Embryonic facial prominence (tissue), 1 donor: ENCODE measurements around the gene ANKDD1B.
"Not testable (repeated sequence)": the region's sequence is repeated elsewhere in the genome, so short reads cannot be mapped to it uniquely, and the experiment has no call there.

Experiments used
- DNase-seq: peaks from one replicate; pipeline ENCODE4 v3.0.0-alpha.2; 2016; ENCODE audit errors: extremely low spot score

ANKDD1B gene

DNA sequence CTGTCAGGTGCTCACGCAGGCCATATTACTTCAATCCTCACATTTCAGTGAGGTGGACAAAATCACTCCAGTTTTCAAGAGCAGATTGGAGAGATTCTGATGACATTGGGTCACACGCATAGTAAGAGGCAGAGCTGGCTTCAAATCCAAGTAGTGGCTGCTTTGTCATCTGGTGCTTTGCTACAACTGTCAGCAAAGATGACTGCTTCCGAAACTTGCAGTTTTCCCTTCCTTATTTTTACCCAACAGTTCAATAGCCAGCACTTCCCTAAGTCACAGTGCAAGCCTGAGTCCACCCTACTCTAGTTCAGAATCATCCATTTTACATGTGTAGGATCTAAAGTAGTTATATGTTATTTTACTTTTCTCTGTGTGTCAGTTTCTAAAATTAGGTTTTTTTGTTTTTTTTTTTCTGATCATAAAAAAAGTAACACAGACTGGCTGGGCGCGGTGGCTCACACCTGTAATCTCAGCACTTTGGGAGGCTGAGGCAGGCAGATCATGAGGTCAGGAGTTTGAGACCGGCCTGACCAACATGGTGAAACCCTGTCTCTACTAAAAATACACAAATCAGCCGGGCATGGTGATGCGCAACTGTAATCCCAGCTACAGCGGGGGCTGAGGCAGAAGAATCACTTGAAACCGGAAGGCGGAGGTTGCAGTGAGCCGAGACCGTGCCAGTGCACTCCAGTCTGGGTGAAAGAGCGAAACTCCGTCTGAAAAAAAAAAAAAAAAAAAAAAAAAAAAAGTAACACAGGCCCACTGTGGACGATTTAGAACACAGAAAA lies 49.6 kb downstream of the ANKDD1B start:
- DNase-seq, result no peak

DNA sequence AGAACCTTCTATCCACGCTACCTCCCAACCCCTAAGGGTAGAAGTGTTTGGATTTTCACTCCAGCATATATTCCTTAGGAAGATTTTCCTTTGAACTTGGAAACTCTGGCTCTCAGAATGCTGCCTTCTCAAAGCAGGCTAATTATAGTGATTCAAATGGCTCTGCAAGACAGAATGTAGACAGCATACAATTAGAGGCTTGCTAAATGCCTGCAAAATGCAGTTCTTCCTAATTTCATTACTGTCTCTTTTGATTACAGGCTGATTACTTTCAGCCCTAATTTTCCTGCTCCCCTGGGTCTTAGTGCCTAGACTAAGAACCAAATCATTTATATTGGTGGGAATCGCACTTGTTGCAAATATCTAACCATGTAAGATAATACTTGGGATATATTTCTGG lies 50.8 kb downstream of the ANKDD1B start:
- DNase-seq, result no peak

DNA sequence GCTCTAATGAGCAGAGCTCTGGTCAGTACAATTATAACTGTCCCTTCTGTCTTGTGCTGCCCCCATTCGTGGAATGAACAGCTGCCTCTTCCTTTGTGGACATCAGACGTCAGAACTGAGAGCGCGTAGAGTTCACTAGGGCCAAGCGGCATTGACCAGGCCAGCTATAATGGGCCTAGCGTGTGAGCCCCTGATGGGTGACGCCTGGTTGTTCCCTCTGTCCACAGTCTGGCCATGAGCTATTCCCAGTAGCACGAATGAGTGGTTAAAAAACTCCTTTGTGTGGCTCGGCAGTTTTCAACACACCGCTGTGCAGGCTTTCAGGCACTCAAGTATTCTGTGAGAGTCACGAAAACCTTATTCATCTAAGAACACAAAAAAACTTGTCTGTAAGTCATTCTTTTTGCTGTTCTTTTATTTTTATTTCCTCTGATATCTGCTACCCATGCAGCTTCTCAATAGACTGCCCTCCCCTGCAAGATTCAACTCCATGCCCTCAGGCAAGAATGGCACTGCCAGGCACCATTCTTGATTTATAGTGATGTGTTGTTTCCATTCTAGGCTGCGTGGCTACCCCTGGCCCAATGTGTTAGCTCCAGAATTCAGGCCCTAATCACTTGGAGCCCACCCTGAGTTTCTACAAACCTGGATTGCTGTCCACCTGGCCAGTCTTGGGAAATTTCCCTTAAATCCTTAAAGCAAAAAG lies 52.5 kb downstream of the ANKDD1B start:
- no peak for DNase-seq

DNA sequence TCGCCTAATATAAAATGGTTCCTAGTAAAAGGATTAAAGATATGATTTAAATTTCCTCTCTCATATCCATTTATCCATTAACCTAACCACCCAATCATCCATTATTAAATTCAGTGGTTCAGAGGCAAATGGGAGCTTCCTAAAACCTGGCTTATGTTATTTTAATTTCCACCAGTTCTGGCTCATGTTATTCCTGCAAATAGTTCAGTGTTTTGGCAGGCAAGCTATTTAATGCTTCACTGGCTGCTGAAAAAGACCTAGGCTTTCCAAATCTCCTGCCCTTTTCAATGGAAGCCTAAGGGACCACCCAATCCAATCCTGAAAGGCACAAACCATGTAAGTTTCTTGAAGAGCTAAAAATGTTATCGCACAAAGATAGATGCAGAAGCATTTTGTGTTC lies 53.7 kb downstream of the ANKDD1B start:
- no peak for DNase-seq

DNA sequence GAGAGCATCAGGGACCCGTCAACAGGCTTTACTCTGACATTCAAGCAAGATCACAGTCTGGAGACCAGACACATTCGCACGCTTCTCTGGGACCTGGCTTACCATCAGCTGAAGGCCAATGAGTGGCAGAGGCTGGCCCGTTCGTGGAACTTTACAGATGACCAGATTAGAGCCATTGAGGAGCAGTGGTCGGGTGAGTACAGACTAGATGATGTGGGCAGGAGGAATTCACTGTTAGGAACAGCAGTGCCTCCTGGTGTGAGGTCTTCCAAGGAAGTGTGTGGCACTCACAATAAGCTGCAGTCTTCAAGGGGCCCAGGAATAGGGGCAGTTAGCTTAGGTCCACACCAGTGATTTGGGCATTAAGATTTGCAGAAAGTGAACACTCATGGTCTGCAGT lies 55.5 kb downstream of the ANKDD1B start:
- DNase-seq, result no peak

DNA sequence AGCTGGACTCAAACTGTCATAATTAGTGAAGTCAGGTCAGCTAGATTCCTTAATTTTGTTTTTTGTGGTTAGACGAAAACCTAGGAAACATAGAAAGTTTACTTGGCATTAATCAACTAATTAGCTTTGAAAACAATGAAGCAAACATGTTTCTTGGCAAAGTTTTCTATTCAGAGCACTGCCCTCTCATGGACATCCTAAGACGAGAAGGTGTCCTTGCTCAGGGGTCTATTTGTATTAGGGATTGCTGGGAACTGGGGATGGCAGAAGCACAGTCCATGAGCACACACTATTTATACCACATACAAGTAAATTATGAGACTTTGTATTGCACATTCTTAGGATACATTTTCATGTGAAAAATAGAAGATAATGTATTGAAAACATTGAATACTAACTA lies 56.3 kb downstream of the ANKDD1B start:
- DNase-seq, result no peak

DNA sequence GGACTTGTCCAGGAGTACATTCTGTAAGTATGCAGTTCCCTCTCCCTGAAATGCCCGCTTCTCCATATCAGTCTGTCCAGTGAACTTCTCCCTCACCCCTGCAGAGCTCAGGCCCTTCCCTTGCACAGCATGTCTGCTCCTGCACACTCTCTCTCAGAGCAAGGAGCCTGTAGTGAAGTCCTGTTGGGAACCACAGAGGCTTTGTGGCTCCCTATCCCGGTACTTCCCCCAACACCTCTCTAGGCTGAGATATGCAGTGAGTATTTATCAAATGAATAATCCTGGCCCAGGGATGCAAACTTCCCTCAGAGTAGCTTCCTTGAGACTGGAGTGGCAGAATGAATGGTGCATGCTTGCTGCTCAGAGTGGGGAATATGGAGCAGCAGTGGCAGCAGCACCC lies 57.2 kb downstream of the ANKDD1B start:
- DNase-seq, result no peak

DNA sequence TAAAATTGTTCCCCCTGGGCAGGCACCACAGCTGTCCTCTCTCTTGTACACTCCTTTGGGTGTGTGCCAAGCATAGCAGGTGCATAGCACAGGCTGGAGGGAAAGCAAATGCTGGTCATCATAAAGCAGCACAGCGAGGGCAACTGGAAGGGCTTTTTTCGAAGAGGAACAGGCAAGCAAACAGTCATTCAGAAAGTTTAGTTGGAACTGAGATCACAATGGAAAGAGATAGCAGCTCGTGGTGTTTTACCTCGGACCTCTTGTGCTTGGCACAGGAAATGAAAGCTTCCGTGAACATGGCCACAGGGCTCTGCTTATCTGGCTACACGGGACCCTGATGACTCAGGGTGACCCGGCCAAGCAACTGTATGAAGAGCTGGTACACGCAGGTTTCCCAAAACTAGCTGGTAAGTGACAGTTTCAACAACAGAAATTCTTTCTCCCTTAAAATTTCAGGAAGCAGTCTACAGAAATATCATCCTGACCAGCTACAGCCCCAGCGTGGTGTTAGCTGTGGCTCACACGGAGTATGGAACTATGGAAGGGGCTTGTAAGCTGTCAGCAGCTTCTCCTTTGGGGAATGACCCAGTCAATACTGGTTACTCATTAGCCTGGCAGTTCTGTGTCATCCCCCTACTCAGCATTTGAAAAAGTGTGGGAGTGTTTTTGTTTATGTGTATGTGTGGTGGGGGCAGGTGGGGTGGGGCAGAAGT lies 57.9 kb downstream of the ANKDD1B start:
- no peak for DNase-seq

DNA sequence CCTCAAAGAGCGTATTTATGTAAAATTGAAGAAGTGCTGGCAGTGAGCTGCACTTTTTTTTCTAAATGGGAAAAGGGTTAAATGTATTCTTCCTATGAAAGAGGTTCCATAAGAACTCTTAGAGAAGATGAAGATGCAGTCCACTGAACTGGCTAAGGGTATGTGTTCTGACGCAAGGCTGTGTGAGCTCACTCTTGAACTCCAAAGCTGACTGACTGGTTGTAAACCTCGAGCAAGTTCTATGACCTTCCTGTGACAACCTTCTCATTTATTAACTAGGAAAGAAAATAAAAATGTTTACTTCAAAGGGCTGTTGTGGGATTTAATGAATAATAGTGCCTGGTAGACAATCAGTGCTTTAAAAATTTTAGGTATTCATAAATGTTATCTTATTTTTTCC lies 59.3 kb downstream of the ANKDD1B start:
- DNase-seq, result no peak

DNA sequence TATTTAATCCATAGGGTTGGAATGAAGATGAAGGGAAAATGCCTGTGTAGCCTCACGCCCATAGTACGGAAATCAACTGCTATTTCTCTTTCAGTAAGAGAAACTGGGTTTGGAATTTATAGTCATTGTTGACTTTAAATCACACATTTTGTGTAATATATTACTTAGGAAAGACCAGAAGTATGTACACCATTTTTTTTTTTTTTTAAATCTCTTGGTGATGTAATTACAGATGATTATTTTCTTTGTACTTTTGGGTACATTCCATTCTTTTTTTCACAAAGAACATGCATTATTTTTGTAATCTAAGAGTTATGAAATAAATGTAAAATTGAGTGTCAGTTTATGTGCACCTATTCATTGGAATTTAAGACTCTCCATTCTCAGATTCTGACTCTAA lies 60.3 kb downstream of the ANKDD1B start:
- no peak for DNase-seq

DNA sequence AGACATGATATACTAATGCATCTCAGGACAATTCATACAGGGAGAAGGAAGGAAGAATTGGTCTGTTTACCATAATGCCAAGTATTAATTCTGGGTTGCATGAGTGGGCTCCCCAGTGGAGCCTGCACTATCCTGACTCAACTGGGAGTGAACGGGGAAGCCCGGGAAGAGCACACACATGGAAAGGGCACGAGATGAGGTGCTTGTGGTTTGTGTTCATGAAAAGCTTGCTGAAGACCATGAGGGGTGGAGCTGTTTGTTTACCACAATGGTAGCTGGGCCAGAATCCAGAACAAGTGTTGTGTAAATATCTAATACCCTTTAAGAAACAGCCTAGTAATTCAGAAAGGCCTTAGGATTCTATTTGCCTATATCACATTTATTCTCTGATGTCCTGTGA lies 61.4 kb downstream of the ANKDD1B start:
- DNase-seq, result no peak

DNA sequence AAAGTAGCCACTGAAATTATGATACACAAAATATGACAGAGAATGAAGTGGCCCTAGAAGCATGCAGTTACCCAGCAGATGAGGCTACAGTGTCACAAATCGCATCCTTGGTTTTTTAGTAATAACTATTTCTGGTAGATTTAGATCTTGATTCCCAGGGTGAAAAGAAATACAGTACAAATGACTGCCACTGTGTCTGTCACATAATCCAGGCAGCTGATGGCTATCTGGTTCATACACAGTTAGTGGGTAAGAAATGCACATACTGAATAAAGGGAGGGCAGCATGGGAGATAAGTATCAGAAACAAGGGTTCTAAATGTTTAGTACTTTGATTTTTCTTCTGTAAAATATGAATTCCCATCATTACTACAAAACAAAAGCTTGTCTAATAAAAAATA lies 64.5 kb downstream of the ANKDD1B start:
- no peak for DNase-seq

DNA sequence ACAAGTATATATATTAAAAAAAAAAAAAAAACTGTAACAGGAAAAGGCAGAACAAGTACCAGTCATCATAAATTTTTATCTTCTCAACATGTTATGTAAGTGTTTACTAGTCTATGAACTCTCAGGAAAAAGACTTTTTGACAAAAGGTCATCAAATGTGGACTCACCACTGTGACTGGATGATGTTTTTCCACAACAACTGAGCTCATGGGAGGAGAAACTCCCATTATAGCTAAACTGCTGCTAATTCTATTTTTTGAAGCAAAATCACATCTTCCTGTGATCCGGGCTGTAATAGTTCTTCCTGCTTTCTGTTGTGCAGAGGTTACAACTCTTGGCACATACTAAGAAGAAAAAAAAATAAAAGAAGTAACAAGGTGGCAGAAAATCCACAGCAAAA lies 66.4 kb downstream of the ANKDD1B start:
- DNase-seq, result no peak

DNA sequence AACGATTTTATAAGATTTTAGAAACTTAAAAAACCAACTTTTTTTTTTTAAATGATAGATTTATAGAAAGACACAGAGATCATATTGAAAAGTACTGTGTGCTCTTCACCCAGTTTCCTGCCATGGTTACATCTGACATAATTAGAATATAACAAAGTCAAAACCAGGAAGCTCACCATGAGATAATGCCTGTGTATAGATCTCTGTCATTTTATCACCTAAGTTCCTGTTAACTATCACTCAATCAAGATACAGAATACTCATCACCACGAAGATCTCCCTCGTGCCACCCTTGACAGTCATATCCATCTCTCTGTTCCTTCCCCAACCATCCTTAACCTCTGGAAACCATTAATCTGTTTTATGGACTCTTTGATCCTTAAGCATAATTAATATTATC lies 66.9 kb downstream of the ANKDD1B start:
- DNase-seq, result no peak

DNA sequence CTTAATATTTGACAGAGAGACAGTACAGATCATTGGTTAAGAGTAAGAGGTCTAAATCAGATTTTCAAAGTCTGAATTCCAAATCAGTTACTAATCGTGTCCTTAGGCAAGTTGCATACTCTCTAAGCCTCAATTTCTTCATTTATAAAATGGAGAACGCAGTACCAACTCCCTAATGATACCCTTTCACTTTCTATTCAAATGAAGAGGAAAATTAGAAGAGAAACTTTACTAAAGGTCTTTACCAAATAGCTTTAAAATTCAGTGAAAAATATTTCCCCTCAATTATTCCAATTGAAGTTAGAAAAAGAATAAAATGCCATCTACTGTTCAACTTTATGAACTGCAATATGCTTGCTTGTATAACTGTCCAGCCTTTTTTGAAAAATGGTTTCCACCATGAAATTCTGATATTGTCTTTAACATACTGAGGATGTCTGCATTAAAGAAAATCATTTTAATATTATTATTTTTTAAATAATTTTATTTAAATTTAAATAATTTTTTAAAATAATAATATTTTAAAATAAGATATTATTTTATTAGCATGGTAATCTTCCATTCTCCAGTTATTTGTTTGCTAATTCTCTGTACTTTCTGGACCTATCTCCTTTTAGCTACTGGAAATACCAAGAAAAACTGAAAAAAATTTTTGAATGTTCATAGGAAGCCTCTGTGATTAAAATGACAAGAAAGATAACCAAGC lies 70.0 kb downstream of the ANKDD1B start:
- peak; percentile 11 for DNase-seq

DNA sequence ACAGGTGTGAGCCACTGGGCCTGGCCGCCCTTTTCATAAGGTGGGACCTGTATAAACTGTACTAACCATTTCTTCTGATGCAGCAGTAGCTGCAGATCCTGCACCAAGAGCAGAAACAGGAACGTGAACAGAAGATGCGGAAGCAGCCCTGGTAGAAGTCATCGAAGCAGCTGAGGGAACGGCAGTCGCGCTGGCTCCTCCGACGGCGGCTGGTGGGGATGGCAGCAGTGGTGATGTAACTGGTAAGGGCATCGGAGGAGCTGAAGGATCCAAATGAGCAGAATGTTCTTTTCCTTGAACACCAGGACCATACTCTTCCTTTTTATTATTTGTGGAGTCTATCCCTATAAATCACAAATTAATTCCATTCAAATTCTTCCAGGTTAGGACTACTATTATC lies 73.9 kb downstream of the ANKDD1B start:
- DNase-seq, result no peak

DNA sequence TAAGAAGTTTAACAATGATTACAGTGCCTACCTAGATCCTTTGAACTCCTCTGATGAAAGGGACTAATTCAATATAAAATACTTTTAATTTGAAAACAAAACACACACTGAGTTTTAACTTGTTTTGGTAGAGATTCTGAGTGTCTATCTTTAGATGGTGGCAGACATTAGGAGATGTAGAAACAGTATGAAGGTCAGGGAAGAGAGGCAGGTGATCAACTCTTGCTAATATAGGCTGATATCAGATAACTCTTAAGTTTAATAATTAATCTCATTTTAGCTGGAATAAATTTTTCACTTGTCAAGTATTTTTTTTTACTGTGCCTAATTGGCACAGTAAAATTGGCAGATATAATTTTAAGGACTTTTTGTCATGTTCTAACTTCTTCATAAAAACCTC lies 75.2 kb downstream of the ANKDD1B start:
- DNase-seq, result no peak

DNA sequence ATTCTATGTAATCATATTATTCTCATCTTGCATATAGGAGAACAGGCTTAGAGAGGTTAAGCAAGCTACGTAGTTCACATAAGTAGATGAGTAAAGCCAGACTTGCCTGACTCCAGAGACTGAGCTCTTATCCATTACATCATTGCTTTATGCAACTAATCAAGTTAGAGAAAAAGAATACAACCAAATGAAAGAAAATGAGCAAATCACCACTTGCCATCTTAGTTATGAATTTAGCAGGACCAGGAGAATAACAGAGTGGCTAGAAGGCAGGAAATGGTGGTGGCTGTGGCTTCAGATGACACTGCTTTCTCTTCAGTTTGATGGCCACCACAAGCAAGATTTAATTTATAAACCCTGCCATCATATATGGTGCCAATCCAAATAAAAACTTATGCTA lies 79.4 kb downstream of the ANKDD1B start:
- no peak for DNase-seq

DNA sequence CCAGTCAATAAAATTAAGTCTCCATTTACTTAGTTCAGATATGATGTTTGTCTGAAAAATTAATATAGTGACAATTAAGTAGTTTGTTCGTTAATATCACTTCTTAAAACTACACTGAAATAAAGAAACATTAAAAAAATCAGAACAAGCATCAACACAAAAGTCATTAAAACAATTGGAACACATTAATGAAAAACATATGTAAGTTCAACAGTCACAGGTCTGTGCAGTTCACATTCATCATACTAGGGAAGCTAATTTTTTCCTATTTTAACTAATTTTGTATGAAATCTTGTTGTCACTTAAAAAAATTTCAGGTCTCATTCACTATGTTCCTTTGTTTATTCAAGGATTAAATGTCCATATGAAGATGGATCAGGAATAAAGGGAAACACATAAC lies 83.5 kb downstream of the ANKDD1B start:
- no peak for DNase-seq

DNA sequence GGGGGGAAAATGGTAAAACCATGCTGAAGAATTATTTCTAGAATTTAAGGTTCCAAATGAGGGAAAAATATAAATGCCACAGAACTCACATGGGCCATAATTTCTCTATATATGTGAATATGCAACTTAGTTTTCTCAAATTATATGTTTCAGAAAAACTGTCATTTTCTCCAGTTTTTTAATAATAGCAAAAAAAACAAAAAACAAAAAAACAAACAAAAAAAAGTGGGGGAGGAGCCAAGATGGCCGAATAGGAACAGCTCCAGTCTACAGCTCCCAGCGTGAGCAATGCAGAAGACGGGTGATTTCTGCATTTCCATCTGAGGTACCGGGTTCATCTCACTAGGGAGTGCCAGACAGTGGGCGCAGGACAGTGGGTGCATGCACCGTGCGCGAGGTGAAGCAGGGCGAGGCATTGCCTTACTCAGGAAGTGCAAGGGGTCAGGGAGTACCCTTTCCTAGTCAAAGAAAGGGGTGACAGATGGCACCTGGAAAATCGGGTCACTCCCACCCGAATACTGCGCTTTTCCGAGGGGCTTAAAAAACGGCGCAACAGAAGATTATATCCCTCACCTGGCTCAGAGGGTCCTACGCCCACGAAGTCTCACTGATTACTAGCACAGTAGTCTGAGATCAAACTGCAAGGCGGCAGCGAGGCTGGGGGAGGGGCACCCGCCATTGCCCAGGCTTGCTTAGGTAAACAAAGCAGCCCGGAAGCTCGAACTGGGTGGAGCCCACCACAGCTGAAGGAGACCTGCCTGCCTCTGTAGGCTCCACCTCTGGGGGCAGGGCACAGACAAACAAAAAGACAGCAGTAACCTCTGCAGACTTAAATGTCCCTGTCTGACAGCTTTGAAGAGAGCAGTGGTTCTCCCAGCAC lies 84.5 kb downstream of the ANKDD1B start:
- not testable (repeated sequence) for DNase-seq

DNA sequence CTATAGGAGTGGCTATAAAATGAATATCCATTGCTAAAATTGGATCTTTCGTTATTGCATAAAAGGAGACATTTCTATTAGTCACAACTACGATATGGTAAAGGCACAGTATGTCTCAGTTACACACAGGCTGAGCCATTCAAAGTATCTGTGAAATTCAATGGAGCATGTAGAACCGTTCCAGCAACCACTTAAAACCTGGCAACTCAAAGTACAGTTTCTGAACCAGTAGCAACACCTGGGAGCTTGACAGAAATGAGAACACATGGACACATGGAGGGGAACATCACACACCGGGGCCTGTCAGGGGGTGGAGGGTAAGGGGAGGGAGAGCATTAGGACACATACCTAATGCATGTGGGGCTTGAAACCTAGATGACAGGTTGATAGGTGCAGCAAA lies 90.6 kb downstream of the ANKDD1B start:
- no peak for DNase-seq
